Measurements from ENCODE around the gene ASCC1.

- TF ChIP-seq CTCF (IDR thresholded peaks at IDR 0.05) (no peak), POLR2A (IDR thresholded peaks at IDR 0.05) (no peak), EP300 (IDR thresholded peaks at IDR 0.05; ENCODE audit: low read depth) (no peak)
Observed at GRCh38 chr10:72075376-72076115, 140.5 kb downstream of the ASCC1 start.
